Epithelial cell of esophagus (primary cell): ENCODE measurements around the gene SHC1.

Experiments
- DNase-seq: peaks from one replicate; pipeline ENCODE4 v3.0.0; 2010; ENCODE audit warnings: low read depth
- H3K4me3 ChIP-seq: 2 replicates; pipeline ENCODE4 v1.5.1; 2011; ENCODE audit warnings: mild to moderate bottlenecking, low read length, control low read depth
- TF ChIP-seq, protein P1 (sequence below): IDR thresholded peaks from 2 replicates; pipeline ENCODE4 v1.5.1; 2011; ENCODE audit warnings: low read depth, mild to moderate bottlenecking, low read length, control low read depth, inconsistent platforms; ENCODE audit not compliant: insufficient read depth; ENCODE audit errors: missing control alignments

The SHC1 gene

GRCh38 chr1:154952664-154953063 lies 17.9 kb downstream of the SHC1 start:
- DNase-seq, result no peak
- TF ChIP-seq, protein P1, sequence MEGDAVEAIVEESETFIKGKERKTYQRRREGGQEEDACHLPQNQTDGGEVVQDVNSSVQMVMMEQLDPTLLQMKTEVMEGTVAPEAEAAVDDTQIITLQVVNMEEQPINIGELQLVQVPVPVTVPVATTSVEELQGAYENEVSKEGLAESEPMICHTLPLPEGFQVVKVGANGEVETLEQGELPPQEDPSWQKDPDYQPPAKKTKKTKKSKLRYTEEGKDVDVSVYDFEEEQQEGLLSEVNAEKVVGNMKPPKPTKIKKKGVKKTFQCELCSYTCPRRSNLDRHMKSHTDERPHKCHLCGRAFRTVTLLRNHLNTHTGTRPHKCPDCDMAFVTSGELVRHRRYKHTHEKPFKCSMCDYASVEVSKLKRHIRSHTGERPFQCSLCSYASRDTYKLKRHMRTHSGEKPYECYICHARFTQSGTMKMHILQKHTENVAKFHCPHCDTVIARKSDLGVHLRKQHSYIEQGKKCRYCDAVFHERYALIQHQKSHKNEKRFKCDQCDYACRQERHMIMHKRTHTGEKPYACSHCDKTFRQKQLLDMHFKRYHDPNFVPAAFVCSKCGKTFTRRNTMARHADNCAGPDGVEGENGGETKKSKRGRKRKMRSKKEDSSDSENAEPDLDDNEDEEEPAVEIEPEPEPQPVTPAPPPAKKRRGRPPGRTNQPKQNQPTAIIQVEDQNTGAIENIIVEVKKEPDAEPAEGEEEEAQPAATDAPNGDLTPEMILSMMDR, result no peak
- no peak overlapping the region for H3K4me3 ChIP-seq

DNA sequence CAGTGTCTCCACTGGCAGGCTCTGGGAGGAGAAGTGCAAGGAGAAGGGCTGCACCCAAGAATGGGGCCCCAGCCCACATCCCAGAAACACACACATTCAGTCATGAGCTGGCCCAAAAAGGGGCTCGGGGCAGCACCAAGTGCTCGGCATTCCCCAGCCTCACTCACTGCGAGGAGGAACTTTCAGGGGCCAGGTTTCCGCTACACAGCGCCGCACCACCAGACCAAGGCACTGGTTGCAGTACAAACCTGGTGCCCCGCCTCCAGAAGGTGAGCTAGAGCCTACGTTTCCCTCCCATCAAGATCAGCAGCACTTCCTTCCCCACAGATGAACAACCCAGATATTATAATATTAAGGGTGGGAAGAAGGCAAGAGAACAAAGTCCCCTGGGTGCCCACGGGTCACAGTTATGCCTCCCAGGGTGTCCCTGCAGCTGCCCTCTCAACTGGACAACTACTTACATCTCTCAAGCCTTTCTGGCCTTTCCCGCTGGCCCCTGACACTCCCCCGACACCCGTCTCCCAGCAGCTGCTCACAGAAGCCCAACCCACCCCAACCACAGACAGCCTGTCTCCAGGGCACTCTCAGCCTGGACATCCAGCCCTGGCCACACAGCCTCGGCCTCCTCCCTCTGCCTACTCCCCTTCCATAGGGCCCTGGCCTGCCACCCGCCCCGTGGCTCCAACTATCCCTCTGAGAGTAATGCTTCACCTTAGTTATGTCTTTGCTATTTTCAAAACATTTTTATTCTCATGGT lies 18.5 kb downstream of the SHC1 start:
- DNase-seq, result no peak
- TF ChIP-seq, protein P1, result no peak
- H3K4me3 ChIP-seq, result no peak overlapping the region

- H3K4me3 ChIP-seq, result no peak overlapping the region
- DNase-seq, result no peak
- TF ChIP-seq, protein P1, result no peak
Measured at GRCh38 chr1:154948079-154948478, 22.5 kb downstream of the SHC1 start.

DNA sequence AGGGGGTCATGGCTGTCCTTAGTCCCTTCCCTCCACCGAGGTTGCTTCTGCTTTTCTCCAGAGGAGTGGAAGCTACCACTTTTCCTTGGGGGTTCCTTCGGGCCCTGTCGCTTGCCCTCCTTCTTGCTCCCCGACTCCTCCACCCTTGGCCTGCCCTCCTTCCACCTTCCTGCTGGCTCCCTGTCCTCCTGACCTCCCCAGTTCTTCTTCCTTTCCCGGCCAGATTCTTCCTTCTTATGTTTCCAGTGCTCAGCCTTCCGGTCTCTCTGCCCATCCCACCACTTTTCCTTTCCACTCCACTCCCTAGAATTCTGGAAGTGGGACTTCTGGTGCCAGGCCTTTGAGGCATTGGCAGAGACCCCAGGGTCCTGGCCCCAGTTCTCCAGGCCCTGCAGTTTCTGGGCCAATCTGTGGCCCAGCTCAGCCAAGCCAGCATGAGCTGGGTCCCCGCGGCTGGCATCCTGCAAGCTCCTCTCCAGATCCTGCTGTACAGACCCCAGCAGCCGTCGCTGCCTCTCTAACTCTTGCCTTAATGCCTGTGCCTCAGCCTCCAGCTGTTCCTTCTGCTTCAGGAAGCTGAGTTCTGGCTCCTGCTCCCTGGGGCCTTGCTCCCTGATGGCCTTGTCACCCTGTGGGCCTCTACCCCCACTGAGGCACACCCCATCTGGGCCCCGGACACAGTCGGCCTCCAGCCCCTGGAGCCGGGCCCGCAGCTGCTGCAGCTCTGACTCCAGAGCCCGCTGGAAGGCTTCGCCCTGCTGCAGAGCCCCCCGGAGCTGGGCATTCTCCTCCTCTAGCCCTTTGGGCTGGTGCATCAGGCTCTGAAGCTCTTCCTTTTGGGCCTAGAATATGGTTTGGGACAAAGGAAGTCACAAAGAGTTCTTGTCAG lies 24.3 kb downstream of the SHC1 start:
- H3K4me3 ChIP-seq, result no peak overlapping the region
- TF ChIP-seq, protein P1, result no peak
- no peak for DNase-seq

DNA sequence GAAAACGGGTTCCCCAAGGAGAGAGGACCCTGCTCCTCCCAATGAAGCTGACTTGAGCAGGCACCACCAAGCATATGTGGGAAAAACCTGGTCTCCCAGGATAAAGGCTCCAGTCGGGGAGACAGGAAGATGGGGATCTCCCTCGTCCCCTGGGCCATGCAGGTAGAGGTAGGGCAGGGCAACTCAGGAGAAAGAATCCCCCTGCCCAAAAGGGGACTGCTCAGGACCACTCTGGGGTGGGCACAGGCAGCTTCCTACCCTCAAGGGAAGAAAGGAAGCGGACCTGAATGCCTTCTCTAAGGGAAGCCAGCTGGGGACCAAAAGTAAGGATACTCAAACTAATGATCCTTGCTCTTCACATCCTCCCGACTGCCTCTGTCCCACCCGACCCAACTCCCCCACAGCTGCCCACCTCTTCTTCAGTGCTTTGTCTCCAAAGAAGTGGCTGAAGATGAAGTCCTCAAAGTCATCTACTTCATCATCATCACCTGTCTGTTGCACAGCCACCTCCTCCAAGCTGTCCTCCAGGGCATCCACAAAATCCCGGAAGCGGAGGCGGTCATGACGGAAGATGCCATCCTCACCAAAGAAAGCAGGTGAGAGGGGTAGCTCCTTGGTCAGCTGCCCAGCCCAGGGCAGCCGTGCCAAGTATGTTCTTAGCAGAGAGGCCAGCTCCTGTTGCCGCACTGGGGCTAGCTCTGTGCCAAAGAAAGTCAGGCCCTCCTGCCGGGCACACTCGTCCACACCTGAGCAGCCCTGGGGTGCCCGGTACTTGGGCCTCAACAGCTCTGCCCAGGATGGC lies 25.2 kb downstream of the SHC1 start:
- TF ChIP-seq, protein P1, result no peak
- DNase-seq, result no peak
- H3K4me3 ChIP-seq, result no peak overlapping the region

- DNase-seq, result no peak
- no peak overlapping the region for H3K4me3 ChIP-seq
- TF ChIP-seq, protein P1, result no peak
Measured at GRCh38 chr1:154944401-154945159, 26.0 kb downstream of the SHC1 start.
